HG03575 (cell line): Measurements from ENCODE around the gene PCSK4.

Experiments
- ATAC-seq: cut with Tn5 transposase; IDR thresholded peaks from one replicate; pipeline ENCODE4 v1.9.1; 2021; ENCODE audit not compliant: unreplicated experiment, insufficient number of reproducible peaks, low FRiP score; ENCODE audit errors: extremely low read depth

PCSK4 gene

DNA sequence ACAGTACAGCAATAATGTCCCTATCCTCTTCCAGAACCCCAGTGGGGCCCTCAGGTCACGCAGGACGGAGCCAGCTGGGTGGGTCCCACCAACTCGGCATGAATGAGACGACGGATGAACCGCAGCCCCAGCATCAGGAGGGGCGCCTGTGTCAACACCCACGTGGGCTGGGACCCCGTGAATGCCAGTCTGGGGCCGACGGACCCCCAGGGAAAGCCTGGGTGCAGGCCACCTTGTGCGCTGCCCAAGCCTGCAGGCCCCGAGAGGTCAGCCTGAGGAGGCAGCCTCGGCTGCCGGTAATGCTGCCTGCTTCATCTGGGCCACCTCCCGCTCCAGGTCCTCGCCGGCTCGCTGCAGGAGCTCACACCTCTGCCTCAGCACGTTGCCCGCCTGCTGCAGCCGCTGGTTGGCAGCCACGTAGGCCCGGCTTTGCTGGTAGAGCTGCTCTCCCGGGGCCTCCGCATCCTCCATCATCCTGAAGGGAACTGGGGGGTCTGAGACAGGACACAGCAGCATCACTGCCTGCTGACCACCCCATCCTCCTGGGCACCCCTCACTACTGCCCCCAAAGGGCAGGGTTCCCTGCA lies 15.3 kb downstream of the PCSK4 start:
- ATAC-seq, result no peak

DNA sequence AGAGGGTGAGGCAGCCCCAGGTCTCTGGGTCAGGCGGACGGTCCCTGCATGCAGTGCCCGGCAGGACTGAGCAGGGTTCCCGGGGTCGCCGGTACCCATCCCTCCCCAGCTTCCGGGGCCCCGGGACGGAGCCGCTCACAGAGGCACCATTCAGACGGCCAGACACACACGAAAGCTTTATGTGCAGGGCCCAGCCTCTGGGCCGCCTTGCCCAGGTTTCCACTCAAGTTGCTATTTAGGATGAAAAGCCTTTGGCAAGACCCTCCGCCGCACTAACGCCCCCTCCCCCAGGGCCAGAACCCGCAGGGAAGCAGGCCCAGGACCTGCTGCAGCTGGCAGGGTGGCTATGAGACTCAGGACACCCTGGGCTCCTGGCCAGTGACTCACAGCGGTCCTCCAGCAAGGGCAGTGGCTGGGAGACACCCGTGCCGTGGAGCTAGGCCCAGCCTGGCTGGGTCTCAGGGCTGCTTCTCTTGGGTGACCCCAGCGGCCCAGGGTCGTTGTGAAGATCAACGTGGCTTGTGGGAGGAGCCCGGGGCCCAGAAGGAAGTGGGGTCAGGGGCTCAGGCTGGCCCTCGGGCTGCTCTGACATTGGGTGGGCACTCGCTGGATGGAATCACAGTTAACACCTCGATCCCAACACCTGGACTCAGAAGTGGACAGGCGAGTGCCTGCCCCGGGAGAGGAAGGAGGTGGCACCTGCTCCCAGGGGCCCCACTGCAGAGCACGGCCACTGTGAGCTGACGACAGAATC lies 16.0 kb downstream of the PCSK4 start:
- ATAC-seq, result no peak

DNA sequence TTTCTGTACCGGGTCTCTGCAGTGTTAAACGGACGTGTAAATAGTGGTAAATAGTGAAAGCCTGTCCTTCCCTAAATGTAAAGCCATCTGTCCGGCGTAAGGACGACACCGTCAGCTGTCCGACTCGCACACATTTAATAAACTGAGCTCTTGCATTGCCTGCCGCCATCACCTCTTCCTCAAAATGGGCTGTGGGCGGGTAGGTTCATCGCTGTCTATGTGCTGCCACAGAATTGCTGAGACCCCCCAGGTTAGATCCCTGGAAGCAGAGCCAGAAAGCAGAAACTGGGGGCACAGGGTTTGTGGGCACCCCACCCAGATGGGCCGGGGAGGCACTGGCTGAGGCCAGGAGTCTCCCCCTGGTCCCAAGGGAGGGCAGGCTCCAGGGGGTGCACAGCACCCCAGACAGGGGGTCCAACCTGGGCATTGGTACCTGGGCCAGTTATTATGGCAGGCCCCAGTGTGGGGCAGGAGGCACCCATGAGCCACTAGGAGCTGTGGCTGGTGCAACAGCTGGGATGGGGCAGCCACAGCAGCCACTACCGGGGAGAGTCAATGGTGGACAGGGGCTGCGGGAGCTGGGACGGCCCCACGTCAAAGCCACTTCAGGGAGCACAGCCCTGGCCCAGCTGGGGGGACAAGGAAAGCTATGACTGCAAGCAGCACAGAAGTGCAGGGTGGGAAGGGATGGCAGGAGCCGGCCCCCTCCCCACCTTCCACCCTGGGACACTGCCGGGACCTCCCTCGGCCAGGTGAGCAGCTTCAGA lies 16.9 kb downstream of the PCSK4 start:
- no peak for ATAC-seq

DNA sequence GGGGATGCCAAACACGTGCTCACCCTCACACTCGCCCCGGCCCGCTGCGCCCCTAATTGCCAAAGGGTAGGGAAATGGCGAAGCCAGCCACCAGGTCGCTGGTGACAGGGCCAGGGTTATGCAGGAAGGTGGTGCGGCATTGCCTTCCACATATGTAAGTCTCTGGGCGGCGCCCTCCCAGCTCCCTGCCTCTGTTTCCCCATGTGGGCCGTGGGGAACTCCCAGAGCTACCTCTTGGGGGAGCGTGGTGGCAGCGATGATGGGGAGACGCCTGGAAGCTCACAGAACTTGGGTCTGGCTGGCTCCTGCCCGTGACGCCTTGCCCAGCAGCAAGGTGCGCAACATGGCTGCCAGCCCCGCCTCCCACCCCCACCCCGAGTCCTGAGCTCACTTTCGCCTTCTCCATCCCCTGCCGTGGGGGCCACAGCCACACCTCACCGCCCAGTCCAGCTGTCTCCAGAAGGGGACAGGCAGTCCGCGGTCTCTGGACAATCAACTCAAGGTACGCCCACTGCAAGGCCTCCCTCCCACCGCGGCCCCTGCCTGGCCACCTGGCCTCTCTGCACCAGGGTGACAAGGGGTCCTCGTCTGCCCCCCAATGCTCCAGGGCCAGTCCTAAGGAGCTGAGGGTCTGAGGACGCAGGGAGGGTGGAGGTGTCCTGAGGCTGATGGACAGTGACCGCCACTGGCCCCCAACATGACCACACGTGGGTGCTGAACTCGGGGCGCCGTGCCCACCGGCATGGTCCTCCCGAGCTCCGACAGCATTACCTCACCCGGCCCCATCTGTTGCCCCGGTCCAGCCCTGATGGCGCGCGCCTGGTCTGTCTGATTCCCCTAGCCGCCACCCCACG lies 17.7 kb downstream of the PCSK4 start:
- no peak for ATAC-seq

DNA sequence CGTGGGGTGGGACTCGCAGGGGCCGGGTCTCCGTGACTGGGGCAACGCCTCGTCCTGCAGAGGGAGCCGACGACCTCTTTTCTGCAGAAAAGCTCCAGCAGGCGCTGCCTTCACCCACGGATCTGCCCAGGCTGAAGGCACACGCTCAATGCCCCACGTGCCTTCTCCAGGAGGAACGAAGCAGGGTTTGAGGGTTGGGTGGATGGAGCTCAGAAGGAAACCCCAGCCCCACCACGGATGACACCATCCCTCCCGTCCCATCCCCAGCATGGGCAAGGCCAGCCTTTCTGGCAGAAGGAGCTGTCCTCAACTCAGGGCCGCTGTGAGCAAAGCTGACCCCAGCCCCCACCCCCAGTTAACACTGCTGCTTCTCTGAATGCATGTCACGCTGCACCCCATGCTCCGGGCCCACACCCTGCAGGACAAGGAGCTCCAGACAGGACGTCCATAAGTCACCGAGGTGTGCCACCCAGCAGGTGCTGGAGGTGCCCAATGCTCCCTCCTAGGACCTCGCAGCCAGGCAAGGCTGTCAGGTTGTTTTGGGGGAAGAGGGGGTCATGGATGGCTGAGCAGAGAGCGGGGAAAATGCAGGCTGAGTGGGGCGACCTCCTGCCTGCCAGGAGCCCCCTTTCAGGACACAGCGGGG lies 18.5 kb downstream of the PCSK4 start:
- no peak for ATAC-seq

DNA sequence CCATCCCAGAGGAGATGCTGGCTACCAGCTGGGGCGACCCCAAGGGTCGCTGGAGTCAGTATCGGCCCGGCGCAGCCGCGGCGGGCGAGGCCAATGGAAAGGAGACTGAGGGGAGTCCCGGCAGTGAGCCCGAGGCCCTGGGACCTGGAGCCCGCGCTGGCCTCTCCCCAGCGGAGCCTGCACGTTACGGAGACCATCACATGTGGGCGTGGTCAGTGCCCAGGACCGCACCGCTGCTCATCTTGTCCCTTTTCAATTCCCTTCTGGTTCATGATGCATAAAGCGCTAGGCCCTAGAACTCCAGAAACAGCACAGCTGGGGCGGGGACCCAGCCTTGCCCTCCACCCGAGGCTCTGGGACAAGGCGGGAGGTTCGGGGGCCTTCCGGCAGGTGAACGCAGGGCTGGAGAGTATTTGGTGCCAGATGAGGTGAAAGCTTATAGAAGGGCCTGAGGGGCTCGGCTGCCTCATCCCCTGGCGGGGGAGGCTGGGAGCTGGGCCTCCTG lies 19.1 kb downstream of the PCSK4 start:
- ATAC-seq, result no peak

DNA sequence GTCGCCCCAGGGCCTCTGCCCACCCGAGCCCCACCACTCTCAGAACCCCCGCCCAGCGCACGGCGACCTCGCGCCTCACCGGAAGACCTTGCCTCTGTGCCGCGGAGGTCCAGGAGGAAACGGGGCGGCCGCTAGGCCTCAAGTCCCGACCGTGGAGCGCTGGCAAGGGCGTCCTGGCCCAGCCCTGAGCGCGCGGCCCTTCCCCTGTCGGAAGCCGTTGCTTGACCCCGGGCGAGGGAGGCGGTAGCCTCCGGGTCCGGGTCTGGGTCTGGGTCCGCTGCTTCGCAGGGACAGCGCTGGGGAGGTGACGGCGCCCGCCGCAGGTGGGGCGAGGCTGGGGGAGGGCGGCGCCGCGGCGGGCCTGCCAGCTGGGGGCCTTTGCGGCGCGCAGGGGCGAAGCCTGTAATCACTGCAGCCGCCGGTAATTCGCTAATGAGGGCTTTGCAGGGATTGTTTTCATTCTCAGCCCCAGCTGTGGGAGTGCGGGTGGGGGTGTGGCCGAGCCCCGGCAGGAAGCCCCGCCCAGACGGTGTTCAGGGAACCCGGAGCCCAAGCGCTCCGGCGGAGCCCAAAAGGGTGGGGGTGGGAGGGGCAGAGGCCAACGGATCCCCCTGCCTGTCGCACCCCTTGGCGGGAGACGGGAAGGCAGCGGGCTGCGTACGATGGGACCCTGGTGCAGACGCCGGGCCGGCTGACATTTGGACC lies 19.7 kb downstream of the PCSK4 start:
- ATAC-seq, result no peak

DNA sequence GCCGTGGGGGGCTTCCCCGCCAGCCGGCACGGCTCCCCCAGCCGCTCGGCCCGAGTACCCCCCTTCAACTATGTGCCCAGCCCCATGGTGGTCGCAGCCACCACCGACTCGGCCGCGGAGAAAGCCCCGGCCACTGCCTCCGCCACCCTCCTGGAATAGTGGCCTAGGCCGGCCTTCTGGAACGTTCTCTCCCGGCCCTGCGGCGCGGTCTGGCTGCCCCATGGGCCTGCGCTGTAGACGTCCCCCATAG lies 20.2 kb downstream of the PCSK4 start:
- ATAC-seq, result no peak

DNA sequence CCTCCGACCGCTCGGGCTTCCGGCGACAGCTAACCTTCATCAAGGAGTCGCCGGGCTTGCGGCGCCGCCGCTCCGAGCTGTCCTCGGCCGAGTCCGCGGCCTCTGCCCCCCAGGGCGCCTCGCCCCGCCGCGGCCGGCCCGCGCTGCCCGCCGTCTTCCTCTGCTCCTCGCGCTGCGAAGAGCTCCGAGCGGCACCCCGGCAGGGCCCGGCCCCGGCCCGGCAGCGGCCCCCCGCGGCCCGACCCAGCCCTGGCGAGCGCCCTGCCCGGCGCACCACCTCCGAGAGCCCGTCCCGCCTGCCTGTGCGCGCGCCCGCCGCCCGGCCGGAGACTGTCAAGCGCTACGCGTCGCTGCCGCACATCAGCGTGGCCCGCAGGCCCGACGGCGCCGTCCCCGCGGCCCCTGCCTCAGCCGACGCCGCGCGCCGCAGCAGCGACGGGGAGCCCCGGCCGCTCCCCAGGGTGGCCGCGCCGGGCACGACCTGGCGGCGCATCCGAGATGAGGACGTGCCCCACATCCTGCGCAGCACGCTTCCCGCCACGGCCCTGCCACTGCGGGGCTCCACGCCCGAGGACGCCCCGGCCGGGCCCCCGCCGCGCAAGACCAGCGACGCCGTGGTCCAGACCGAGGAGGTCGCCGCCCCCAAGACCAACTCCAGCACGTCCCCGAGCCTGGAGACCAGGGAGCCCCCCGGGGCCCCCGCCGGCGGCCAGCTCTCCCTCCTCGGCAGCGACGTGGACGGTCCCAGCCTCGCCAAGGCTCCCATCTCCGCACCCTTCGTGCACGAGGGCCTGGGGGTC lies 20.7 kb downstream of the PCSK4 start:
- ATAC-seq, result no peak

DNA sequence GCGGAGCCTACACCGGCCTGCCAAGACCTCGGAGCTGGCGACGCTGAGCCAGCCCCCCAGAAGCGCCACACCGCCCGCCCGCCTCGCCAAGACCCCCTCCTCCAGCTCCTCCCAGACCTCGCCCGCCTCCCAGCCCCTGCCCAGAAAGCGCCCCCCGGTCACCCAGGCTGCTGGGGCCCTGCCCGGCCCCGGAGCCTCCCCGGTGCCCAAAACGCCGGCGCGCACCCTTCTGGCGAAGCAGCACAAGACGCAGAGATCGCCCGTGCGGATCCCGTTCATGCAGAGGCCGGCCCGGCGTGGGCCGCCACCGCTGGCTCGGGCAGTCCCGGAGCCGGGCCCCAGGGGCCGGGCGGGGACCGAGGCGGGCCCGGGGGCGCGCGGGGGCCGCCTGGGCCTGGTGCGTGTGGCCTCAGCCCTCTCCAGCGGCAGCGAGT lies 21.3 kb downstream of the PCSK4 start:
- ATAC-seq, result no peak

DNA sequence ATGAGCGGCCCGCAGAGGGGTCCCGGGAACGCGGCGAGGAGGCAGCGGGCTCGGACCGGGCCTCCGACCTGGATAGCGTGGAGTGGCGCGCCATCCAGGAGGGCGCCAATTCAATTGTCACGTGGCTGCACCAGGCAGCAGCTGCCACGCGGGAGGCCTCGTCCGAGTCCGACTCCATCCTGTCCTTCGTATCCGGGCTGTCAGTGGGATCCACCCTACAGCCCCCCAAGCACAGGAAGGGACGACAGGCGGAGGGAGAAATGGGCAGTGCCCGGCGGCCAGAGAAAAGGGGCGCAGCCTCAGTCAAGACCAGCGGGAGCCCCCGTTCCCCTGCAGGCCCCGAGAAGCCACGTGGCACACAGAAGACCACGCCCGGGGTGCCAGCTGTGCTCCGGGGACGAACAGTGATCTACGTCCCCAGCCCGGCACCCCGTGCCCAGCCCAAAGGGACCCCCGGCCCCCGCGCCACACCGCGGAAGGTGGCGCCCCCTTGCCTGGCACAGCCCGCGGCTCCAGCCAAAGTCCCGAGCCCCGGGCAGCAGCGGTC lies 21.8 kb downstream of the PCSK4 start:
- no peak for ATAC-seq

DNA sequence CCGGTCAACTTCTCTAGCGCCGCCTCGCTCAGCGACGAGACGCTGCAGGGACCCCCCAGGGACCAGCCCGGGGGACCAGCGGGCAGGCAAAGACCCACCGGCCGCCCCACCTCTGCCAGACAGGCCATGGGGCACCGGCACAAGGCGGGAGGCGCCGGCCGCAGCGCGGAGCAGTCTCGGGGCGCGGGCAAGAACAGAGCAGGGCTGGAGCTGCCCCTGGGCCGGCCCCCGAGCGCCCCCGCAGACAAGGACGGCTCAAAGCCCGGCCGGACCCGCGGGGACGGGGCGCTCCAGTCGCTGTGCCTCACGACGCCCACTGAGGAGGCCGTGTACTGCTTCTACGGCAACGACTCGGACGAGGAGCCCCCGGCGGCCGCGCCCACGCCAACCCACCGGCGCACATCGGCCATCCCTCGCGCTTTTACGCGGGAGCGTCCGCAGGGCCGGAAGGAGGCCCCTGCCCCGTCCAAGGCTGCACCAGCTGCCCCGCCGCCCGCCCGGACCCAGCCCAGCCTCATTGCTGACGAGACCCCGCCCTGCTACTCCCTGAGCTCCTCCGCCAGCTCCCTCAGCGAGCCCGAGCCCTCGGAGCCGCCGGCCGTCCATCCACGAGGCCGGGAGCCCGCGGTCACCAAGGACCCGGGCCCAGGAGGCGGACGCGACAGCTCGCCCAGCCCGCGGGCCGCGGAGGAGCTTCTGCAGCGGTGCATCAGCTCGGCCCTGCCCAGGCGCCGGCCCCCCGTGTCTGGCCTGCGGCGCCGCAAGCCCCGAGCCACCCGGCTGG lies 22.5 kb downstream of the PCSK4 start:
- no peak for ATAC-seq

DNA sequence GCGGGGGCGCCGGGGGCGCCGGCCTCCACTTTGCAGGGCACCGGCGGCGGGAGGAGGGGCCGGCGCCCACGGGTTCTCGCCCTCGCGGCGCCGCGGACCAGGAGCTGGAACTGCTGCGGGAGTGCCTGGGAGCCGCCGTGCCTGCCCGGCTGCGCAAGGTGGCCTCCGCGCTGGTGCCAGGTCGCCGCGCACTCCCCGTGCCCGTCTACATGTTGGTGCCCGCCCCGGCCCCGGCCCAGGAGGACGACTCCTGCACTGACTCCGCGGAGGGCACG lies 23.0 kb downstream of the PCSK4 start:
- ATAC-seq, result no peak

DNA sequence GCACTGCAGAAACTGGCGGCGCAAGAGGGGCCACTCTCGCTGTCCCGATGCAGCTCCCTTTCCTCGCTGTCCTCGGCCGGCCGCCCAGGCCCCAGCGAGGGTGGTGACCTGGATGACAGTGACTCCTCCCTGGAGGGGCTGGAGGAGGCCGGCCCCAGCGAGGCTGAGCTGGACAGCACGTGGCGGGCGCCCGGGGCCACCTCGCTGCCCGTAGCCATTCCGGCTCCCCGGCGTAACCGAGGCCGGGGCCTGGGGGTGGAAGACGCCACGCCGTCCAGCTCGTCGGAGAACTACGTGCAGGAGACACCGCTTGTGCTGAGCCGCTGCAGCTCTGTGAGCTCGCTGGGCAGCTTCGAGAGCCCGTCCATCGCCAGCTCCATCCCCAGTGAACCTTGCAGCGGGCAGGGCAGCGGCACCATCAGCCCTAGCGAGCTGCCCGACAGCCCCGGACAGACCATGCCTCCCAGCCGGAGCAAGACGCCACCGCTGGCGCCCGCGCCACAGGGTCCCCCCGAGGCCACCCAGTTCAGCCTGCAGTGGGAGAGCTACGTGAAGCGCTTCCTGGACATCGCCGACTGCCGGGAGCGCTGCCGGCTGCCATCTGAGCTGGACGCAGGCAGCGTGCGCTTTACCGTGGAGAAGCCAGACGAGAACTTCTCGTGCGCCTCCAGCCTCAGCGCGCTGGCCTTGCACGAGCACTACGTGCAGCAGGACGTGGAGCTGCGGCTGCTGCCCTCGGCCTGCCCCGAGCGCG lies 23.5 kb downstream of the PCSK4 start:
- ATAC-seq, result no peak

DNA sequence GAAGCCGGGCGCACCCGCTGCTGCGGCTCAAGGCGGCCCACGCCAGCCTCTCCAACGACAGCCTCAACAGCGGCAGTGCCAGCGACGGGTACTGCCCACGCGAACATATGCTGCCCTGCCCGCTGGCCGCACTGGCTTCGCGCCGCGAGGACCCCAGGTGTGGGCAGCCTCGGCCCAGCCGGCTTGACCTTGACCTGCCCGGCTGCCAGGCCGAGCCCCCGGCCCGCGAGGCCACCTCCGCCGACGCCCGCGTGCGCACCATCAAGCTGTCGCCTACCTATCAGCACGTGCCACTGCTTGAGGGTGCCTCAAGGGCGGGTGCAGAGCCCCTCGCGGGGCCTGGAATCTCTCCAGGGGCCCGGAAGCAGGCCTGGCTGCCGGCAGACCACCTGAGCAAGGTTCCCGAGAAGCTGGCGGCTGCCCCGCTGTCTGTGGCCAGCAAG lies 24.1 kb downstream of the PCSK4 start:
- ATAC-seq, result no peak
